Sciatic nerve (tissue), 2 donors: ENCODE measurements around the gene SPART. TPM values are rescaled to one million over a fixed set of nuclear protein-coding genes. Genes with fewer than 3 reads are reported as not detected.
A peak's percentile ranks its signal among the peaks of the same experiment; 100 is the strongest.
"Not testable (repeated sequence)": the region's sequence is repeated elsewhere in the genome, so short reads cannot be mapped to it uniquely, and the experiment has no call there.

Experiments used
- ATAC-seq: fragments of 200-7000 bp; cut with Tn5 transposase; one replicate; pipeline ENCODE4 v1.9.1; 2020; ENCODE audit warnings: mild to moderate bottlenecking, moderate library complexity
- DNase-seq: peaks from one replicate; pipeline ENCODE4 v3.0.0-alpha.2; 2020; ENCODE audit warnings: low spot score
- intact Hi-C: fragments of 100-400 bp; cut with DNase I; formaldehyde crosslinking; loops from one replicate; pipeline ENCODE4 v1.14.2; 2022
- total RNA-seq: library from RNA; stranded (reverse); fragmentation: NEBNext Ultra II Directional; extraction: Animal tissue kit (Norgen Biotek cat#: 25700); gene quantifications from one replicate; pipeline ENCODE4 v1.2.1, GENCODE V29; 2021
- donor health status: DM: no; HTN: no; CAD: no.
- donor health status: DM: no; HTN: no; CAD: no.

Gene SPART
- total RNA-seq, 1 donor from 2014 or later: 90.2 TPM

DNA sequence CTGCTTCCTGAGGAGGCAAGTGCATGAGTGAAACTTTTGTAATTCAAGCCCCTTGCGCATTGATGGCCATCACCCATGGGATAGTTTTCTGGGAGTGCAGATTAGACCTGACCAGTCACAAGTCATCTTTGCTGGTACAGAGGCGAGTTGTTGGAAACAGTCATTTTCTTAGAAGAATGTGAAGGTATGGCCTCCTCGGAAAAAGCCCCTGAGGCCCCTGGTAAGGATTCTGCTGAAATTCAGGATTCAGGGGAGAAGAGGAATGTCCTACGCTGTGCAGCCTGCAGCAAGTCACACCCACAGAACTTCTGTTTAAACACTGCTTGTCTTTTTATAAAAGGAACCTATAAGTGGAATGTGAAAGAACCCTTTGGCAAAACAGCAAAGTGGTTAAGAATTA, 11.0 kb upstream of the SPART start:
- ATAC-seq: peak; percentile 40
- intact Hi-C loops: no loop called here
- DNase-seq: no peak

DNA sequence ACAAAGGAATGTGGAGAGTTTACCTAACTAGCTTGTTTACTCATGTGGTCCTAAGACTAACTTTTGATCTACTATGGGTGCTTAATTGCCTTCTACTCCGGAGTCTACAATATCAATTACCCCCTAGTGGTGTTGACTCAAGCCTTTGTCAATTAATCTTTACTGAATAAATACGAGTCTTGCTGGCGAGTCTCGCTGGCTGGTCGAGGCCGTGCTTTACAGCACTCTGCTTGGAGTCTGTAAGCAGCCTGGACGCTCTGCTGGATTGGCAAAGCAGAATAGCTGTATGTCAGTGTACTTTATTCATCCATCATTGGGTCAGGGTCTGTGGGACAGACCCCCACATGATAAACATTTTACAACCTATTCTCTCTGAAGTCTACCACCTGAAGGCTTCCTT, 9.9 kb upstream of the SPART start:
- intact Hi-C loops: no loop called here
- DNase-seq (no peak), ATAC-seq (no peak)

DNA sequence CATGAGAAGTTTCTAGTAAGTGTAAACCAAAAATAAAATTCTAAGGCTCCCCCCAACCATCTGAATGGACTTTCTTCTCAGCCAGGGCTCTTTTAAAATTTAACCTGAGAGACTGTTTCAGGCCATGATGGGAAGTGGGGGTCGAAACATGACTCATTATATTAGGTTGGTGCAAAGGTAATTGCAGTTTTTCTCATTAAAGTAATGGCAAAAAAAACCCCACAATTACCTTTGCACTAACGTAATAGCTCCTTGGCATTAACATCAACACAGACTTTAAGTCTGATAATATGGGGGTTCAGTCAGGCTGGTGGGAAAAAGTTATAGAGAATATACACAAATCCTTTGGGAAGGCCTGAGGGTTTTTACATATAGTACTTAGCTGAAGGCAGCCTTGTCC, 9.4 kb upstream of the SPART start:
- ATAC-seq: no peak
- intact Hi-C loops: no loop called here
- no peak for DNase-seq

DNA sequence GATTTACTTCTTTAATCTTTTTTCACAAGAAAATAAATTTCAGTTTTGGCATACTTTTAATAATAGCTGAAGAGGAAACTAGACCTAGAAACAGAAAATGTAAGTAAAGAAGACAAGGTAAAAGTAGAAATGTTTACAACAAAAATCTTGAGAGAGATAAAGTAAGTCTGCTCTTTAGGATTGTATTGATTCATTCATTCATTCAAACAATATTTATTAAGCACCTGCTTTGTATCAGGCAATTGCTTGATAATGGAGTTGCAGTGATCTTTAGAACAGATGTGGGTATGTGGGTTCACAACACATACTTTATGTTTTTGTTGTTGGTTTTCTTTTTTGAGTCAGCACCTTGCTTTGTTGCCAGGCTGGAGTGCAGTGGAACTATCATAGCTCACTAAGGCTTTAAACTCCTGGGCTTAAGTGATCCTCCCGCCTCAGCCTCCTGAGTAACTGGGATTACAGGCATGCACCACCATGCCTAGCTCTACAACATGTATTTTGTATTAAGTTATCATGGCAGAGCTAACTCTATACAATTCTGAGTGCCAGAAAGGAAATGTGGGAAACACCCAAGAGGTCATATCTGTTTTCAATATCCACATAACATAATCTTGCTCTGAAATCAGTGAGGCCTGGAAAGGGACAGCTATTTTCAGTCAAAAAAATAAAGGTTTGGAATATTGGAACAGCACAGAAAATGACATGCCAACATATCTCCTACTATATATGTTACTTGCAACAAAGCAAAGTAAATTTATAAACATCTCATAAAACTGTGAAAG, 8.8 kb upstream of the SPART start:
- ATAC-seq: no peak
- no peak for DNase-seq
- intact Hi-C loops: no loop called here

DNA sequence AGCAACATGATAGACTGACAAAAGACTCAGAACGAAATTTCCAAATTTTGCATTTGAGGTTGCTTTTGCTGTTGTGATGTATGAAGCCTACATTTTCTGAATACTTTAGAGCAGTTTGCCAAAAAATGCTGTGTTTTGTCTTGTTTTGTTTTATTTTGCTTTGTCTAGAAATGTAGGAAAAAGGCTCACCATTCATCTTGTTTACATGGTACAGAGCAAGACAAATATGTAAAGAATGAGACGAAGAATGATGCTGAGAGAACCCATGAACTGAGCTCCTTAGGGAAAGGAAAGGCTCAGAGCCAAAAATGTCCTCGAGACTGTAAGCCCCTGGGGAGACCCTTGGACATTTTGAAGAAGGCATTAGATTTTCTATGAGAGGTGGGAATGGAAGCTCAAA, 6.8 kb upstream of the SPART start:
- ATAC-seq: no peak
- intact Hi-C loops: no loop called here

DNA sequence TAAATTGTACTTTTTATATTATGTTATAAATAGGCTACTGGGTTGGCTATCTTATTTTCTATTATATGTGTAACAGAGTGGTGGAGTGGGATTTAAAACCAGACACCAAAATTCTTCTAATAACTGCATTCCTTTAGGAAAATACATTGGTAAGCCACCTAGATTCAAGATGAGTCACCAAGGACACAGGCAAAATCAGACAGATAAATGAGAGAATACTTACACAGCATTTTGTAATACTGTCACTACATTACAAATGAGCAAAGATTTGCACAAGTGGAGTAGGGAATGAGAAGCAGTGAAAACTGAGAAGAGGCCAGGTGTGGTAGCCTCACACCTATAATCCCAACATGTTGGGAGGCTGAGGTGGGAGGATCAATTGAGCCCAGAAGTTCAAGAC, 6.2 kb upstream of the SPART start:
- intact Hi-C loops: no loop called here
- ATAC-seq (no peak), DNase-seq (no peak)

More for the DNA sequence above, 6.8 kb upstream of the SPART start:
- DNase-seq: no peak

DNA sequence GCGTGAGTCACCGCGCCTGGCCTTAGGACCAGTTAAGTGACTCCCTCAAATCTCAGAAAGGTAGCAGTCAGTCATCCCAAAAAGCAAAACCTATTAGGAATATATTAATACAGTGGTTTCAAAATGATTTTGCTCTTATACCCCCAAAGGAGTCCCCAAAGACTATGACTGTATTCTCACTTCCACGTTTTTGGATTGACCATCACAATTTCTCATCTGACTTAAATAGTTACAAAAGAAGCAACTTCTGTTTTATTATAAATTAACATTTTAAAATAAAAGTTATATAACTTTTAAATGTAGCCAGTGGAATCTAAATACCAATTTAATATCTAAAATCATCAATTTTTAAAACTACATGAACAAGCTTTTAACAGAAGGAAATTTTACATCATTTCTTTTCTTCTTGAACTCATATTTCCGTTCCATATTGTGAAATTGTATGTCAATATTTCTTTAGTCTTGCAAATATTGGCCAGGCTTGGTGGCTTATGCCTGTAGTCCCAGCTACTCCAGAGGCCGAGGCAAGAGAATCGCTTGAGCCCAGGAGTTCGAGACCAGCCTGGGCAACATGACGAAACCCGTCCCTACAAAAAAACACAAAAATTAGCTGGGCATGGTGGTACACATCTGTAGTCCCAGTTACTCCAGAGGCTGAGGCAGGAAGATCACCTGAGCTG, 1.5 kb upstream of the SPART start:
- ATAC-seq (no peak), DNase-seq (no peak)
- intact Hi-C loops: no loop called here

DNA sequence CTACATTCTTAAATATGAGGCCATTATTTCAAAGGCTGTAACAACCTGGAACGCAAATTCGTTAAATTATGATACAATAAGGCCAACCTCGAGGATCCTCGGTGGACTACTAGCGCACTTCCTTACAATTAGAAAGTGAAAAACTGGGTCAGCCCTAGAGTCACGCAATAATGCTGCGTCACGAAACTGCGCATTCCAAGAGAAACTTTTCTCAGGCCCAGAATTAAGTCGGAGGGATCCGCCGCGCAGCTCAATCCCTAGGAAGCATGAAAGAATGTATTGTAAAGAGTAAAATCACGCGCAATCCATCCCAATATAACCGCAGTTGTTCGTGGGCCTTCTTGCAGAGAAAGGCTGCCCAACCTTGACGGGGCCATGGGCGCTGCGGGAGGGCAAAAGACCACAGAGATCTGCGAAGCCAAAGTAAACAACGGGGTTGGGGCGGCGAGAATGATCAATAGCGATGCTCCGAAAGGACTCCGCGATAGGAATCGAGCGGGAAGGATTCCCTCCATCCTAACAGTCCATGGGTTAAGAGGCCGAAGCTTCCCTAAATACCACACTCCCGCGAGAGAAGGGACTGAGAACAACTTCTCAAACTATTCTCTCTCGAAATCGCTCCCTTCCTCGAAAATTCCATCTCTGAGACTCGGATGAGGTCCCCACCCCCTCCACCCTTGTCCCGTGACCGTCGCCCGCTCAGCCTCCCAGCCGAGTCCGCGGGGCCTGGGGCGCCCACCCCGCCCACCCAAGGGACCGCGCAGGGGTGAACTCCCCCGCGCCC, 564 bp downstream of the SPART start:
- intact Hi-C loops: no loop called here
- DNase-seq (peak; percentile 87), ATAC-seq (peak; percentile 83)

DNA sequence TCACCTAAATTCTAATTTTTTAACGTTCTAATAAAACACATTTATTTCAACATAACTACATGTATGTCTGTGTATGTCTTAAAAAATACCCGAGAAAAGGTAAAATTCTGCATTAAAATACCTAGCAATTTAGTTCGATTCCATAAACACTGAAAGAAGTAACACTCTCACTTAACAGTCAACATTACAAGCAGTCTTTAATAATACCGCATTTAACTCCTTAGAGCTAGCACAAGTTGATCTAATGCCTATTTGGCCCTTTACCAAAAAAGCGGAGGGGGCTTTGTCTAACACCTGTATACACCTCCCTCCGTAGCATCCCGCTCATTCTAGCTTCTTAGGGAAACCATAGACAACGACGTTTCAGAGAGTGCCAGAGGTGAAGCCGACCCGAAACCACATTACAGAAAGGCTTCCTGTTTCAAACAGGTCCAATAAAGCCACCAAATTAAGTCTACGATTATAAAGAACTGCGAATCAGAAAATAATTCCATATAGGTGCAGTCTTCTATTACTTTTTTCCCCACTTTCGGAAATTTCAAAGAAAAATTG, 1.2 kb downstream of the SPART start:
- DNase-seq: no peak
- ATAC-seq: no peak
- intact Hi-C loops: no loop called here

DNA sequence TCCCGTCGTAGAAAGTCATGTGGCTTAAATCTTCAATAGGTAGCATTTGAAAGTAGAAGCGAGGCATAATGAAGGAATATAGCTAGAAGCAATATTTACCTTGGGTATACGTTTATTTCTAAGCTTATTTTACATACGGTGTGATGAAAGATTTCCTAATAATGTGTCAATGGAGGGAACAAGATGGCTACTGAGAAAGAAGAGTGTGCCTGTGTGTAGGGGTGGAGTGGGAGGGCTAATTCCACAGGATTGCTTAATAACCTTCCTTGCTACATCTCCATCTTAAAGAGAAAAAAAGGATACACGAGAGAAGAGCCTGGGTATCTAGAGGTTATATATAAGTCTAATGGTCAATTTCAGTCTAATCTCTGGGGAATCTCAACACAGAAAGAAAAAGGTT, 2.0 kb downstream of the SPART start:
- no peak for DNase-seq

DNA sequence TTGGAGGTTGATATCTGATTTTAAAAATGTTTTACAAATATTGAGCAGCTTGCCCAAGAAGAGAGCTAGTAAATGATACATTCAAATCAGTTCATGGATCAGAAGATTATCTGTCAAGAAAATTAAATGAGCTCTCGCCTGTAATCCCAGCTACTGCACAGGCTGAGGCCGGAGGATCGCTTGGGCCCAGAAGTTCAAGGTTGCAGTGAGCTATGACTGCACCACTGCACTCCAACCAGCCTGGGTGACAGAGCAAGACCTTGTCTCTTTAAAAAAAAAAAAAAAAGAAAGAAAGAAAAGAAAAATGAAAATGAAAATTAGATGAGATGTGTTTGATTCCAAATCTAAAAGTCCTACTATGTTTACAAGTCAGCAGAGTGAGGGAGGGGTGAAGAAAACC, 2.4 kb downstream of the SPART start:
- DNase-seq: no peak
- intact Hi-C loops: no loop called here
- ATAC-seq: no peak

More for the DNA sequence above, 2.0 kb downstream of the SPART start:
- no peak for ATAC-seq
- intact Hi-C loops: no loop called here

DNA sequence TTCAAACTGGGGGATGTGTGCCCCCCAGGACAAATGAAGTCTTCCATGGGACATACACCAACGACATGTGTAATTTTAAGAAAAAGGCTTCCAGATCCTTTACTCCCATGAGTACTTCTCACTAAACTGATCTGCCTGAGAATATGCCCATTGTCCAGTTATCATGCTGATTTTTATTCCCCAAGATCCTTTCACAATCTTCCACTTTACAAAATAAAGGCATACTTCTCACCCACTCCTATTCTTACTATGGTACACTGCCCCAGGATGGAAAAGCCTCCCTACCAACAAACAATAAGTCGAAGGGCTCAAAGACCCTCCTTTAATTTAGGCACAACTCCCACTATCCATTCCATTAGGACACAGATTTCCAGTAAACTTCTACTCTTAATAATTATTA, 3.5 kb downstream of the SPART start:
- DNase-seq (no peak), ATAC-seq (no peak)
- intact Hi-C loops: no loop called here

DNA sequence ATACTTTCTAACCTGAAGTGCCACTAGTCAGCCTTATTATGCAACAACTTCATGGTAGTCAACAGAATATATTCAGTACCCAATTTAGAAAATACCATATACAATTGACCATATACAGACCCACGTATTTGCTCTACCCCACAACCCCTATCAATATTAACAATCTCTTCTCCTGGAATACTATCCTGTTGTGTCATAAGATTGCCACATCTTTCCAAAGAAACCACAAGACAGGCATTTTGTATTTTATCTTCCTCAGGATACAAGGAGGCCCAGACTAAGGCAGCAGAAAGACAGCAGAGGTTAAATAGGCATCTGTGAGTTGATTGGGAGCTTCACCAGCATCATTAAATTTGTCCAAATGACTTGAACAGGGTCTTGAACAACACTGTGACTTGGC, 4.5 kb downstream of the SPART start:
- ATAC-seq: no peak
- intact Hi-C loops: no loop called here
- no peak for DNase-seq

DNA sequence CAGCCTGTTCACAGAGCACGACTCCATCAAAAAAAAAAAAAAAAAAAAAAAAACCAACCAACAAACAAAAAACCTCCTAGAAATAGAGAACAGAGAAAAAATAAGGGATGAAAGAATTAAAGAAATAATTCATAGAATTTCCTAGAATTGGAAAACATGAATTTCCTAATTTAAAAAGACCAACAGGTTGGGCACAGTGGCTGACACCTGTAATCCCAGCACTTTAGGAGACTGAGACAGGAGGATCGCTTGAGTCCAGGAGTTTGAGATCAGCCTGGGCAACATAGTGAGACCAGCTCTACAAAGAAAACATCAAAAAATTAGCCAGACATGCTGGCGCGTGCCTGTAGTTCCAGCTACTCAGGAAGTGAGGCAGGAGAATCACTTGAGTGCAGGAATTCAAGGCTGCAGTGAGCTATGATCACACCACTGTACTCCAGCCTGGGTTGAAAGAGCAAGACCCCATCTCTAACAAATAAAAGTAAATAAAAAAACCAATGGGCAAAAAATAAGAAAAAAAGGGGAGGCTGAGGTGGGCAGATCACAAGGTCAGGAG, 6.5 kb downstream of the SPART start:
- ATAC-seq (no peak), DNase-seq (no peak)
- intact Hi-C loops: loop anchor here (5.0 kb wide), 1 partner anchor 377 kb away; no protein-coding TSS in a partner anchor

DNA sequence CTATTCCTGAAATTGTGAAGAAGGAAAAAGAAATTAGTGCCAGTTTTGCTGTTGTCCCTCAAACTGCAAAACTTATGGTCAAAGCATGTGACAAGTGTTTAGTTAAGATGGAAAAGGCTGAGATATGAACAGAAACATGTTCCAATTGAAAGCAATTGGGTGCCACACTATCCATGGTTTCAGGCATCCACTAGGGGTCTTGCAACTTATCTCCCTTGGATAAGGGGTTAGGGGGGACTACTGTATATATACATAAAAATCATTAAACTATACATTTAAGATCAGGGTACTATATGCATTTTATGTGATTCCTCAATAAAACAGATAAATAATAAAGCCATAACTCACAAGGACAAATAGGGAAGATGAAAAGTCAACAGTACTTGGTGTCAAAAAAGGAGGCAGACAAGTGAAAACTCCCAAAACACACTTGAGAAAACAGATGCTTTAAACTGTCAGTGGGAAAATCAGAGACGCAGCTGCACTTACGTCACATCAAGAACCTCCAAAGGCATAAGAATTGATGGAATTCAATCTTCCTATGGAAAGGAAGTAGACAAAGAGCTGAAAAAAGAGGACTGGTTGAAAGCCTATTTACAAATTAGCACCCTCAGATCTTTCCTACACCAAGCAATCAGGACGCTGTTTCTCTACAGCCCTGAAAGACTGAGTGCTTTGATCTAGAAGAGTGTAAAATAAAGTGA, 8.1 kb downstream of the SPART start:
- intact Hi-C loops: loop anchor here (5.0 kb wide), 1 partner anchor 376 kb away; no protein-coding TSS in a partner anchor
- DNase-seq: no peak
- no peak for ATAC-seq

DNA sequence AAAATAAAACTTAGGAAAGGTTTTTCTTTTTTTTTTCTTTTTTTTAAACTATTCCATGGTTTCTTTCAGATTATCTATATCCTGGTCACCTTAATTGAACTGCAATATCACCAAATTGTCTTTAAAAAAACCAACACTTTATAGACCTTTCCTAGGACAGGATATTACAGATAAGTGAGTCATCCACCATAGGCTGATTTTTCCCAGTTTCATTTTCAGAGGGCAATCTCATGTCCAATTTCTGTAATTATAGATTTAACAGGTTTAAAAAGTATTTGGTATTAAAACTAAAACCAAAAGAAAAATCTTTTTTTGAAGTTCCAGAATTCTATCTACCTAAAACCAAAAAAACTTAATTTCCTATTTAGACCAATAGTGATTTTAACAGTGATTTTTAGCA, 13.2 kb downstream of the SPART start:
- intact Hi-C loops: no loop called here
- no peak for DNase-seq
- ATAC-seq: no peak

DNA sequence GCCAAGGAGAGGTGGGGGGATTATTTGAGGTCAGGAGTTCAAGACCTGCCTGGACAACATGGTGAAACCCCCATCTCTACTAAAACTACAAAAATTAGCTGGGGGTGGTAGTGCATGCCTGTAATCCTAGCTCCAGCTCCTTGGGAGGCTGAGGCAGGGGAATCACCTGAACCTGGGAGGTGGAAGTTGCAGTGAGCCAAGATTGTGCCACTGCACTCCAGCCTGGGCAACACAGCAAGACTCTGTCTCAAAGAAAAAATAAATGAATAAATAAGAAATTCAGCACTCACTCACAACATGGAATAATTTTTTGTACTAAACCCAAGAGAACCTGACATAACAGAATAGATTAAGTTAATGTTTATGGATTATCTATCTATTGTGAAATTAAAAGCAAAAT, 13.9 kb downstream of the SPART start:
- DNase-seq, ATAC-seq, intact Hi-C loops: not testable (repeated sequence)

DNA sequence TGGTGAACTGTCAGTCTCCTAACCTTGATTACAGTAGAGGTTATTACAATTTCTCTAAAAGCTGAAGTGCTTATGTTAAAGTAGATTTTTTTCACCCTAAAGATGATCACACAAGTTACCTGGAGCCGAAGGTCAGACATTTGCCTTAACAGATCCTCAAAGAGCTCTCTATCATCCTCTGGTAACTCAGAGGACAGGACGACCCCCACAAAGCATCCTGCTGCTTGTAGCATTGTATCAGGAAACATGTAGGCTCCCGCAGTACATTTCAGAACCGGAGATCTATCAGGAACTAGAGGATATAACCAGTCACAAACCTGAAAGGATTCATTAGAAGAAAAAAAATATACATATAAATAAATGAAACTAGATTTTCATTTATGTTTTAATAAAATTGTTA, 14.9 kb downstream of the SPART start:
- no peak for ATAC-seq
- intact Hi-C loops: no loop called here

DNA sequence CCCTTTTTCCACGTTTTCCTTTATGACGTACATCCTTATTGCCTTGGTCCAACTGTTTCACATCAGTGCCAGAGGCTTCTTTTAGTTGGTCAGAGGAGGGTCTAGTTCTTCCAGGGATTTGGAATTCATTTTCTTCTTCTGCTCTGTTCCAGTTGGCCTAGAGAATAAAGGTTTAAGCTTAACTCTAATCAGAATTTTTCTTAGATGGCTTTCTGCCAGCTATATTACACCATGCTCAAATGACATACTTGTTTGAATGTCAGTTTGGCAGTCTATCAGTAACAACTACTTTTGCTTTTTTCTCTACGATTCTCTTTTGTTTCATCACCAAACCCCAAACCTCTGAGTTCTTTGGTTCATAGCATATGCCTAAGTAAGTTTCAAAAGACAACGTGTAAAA, 16.8 kb downstream of the SPART start:
- DNase-seq (no peak), ATAC-seq (no peak)
- intact Hi-C loops: no loop called here

More for the DNA sequence above, 14.9 kb downstream of the SPART start:
- DNase-seq: no peak
